Nephron (organoid): ENCODE data around the gene CDC42BPB.
A peak's percentile ranks its signal among the peaks of the same experiment; 100 is the strongest.
"Not testable (repeated sequence)": the region's sequence is repeated elsewhere in the genome, so short reads cannot be mapped to it uniquely, and the experiment has no call there.

Experiments used
- H3K27ac Mint-ChIP-seq, 3 experiments: 2 replicates each; pipeline ENCODE4 v1.8.0; 2020; ENCODE audit warnings: mixed read lengths in 3 of 3, mild to moderate bottlenecking in 2 of 3, moderate library complexity in 1 of 3
- H3K27me3 Mint-ChIP-seq: 2 replicates; pipeline ENCODE4 v1.8.0; 2021; ENCODE audit warnings: low read depth, mild to moderate bottlenecking, moderate library complexity, mixed read lengths
- H3K36me3 Mint-ChIP-seq: 2 replicates; pipeline ENCODE4 v1.8.0; 2020; ENCODE audit warnings: low read depth, mixed read lengths
- H3K4me1 Mint-ChIP-seq: 2 replicates; pipeline ENCODE4 v1.8.0; 2020; ENCODE audit warnings: mixed read lengths
- H3K4me3 Mint-ChIP-seq, 3 experiments: 2 replicates each; pipeline ENCODE4 v1.8.0; 2020; ENCODE audit warnings: mild to moderate bottlenecking in 3 of 3, mixed read lengths in 3 of 3, moderate library complexity in 2 of 3
- H3K9me3 Mint-ChIP-seq: 2 replicates; pipeline ENCODE4 v1.8.0; 2020; ENCODE audit warnings: mixed read lengths
- TF ChIP-seq, protein P1 (sequence below), 3 experiments: fragments of 200-600 bp; sonication (generic); IDR thresholded peaks; one replicate each; pipeline ENCODE4 v1.5.0; 2021; ENCODE audit warnings: antibody characterized with exemption in 3 of 3; ENCODE audit not compliant: unreplicated experiment in 3 of 3

The CDC42BPB gene

DNA sequence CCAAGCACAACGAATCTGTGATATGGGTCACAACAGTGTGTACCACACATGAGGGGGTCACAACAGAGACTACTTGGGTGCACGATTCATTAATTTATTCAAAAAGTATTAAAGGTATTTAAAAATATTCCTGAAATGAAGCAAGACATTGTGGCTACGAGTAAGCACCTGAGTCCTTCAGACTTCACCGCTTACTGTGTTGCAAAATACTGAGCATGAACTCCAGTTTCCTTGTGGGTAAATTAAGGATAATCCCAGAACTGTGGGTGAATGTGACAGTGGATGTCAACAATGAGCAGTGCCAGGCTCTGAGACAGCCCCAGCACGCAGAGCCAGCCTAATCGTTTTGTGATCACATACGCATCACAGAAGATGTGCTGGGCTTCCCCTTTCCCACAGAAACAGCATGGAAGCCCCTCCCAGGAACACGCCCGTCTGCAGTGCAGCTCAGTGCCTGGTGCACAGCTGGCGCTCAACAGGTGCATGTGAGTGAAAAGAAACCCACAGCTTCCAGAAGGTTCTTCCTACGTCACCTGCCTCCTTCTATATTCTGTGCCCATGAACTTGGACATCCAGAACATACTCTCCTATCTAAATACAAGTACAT is 29.1 kb downstream of the CDC42BPB start:
- TF ChIP-seq, protein P1, sequence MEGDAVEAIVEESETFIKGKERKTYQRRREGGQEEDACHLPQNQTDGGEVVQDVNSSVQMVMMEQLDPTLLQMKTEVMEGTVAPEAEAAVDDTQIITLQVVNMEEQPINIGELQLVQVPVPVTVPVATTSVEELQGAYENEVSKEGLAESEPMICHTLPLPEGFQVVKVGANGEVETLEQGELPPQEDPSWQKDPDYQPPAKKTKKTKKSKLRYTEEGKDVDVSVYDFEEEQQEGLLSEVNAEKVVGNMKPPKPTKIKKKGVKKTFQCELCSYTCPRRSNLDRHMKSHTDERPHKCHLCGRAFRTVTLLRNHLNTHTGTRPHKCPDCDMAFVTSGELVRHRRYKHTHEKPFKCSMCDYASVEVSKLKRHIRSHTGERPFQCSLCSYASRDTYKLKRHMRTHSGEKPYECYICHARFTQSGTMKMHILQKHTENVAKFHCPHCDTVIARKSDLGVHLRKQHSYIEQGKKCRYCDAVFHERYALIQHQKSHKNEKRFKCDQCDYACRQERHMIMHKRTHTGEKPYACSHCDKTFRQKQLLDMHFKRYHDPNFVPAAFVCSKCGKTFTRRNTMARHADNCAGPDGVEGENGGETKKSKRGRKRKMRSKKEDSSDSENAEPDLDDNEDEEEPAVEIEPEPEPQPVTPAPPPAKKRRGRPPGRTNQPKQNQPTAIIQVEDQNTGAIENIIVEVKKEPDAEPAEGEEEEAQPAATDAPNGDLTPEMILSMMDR (IDR thresholded peaks at IDR 0.05; ENCODE audit: unreplicated experiment in 3 of 3): no peak
- H3K4me3 Mint-ChIP-seq: no peak overlapping the region

GRCh38 chr14:103027451-103027850 is 29.9 kb downstream of the CDC42BPB start:
- Mint-ChIP-seq H3K4me3 (no peak overlapping the region), H3K9me3 (peaks cover 2% of the 10 kb centered on the region), H3K4me1 (peaks cover 32% of the 10 kb centered on the region), H3K27ac (no peak overlapping the region), H3K27me3 (no peaks in the 10 kb centered on the region), H3K36me3 (peaks cover 20% of the 10 kb centered on the region)
- TF ChIP-seq, protein P1 (IDR thresholded peaks at IDR 0.05; ENCODE audit: unreplicated experiment in 3 of 3): no peak

More for the DNA sequence above, 29.1 kb downstream of the CDC42BPB start:
- Mint-ChIP-seq H3K9me3 (peaks cover 2% of the 10 kb centered on the region), H3K27me3 (no peaks in the 10 kb centered on the region), H3K36me3 (peaks cover 20% of the 10 kb centered on the region), H3K27ac (no peak overlapping the region), H3K4me1 (peaks cover 25% of the 10 kb centered on the region)

GRCh38 chr14:103026988-103027387 is 30.4 kb downstream of the CDC42BPB start:
- H3K27me3 Mint-ChIP-seq: no peaks in the 10 kb centered on the region
- H3K4me1 Mint-ChIP-seq: peaks cover 36% of the 10 kb centered on the region
- peaks cover 20% of the 10 kb centered on the region for H3K36me3 Mint-ChIP-seq
- H3K4me3 Mint-ChIP-seq: no peak overlapping the region
- H3K27ac Mint-ChIP-seq: no peak overlapping the region
- H3K9me3 Mint-ChIP-seq: peaks cover 2% of the 10 kb centered on the region
- TF ChIP-seq, protein P1 (IDR thresholded peaks at IDR 0.05; ENCODE audit: unreplicated experiment in 3 of 3): no peak

- H3K27ac Mint-ChIP-seq, H3K4me3 Mint-ChIP-seq, H3K9me3 Mint-ChIP-seq, H3K27me3 Mint-ChIP-seq: not testable (repeated sequence)
- Mint-ChIP-seq H3K36me3 (peaks cover 20% of the 10 kb centered on the region), H3K4me1 (peaks cover 43% of the 10 kb centered on the region)
Observed at GRCh38 chr14:103026196-103026595, 31.2 kb downstream of the CDC42BPB start.

- peaks cover 46% of the 10 kb centered on the region for H3K4me1 Mint-ChIP-seq
- peak overlapping the region; percentile 81 to 89 (median 85) for H3K27ac Mint-ChIP-seq
- peaks cover 2% of the 10 kb centered on the region for H3K9me3 Mint-ChIP-seq
- TF ChIP-seq, protein P1 (IDR thresholded peaks at IDR 0.05; ENCODE audit: unreplicated experiment in 3 of 3): no peak
- no peaks in the 10 kb centered on the region for H3K27me3 Mint-ChIP-seq
- peaks cover 25% of the 10 kb centered on the region for H3K36me3 Mint-ChIP-seq
- H3K4me3 Mint-ChIP-seq: peak overlapping the region; percentile 23 to 69 (median 61)
Observed at GRCh38 chr14:103023881-103024473, 33.4 kb downstream of the CDC42BPB start.

GRCh38 chr14:103022685-103023044 is 34.7 kb downstream of the CDC42BPB start:
- peak overlapping the region in 2 of 3 experiments; percentile 26 to 40 for H3K27ac Mint-ChIP-seq
- peaks cover 52% of the 10 kb centered on the region for H3K4me1 Mint-ChIP-seq
- peaks cover 24% of the 10 kb centered on the region for H3K36me3 Mint-ChIP-seq
- peaks cover 2% of the 10 kb centered on the region for H3K9me3 Mint-ChIP-seq
- H3K4me3 Mint-ChIP-seq: no peak overlapping the region
- TF ChIP-seq, protein P1 (IDR thresholded peaks at IDR 0.05; ENCODE audit: unreplicated experiment in 3 of 3): no peak
- H3K27me3 Mint-ChIP-seq: no peaks in the 10 kb centered on the region
